Activated CD4-positive, alpha-beta T cell treated with anti-CD3 and anti-CD28 coated beads for 36 hours (primary cell): ENCODE results near the gene METTL9. TPM values are rescaled to one million over a fixed set of nuclear protein-coding genes. Genes with fewer than 3 reads are reported as not detected.
"Not testable (repeated sequence)": the region's sequence is repeated elsewhere in the genome, so short reads cannot be mapped to it uniquely, and the experiment has no call there.

ENCODE experiments used
- ATAC-seq: fragments of 200-7000 bp; cut with Tn5 transposase; one replicate; pipeline ENCODE4 v1.10.0; 2021; ENCODE audit warnings: mild to moderate bottlenecking, moderate library complexity
- CTCF ChIA-PET: fragments of 350-600 bp; sonication (Branson Sonifier 250); formaldehyde crosslinking; loops from one replicate; lab custom pipeline; 2021; ENCODE audit warnings: antibody characterized with exemption; lab: Charles Lee
- POLR2A ChIA-PET: fragments of 350-600 bp; sonication (Branson Sonifier 250); formaldehyde crosslinking; loops from one replicate; lab custom pipeline; 2021; ENCODE audit warnings: antibody characterized with exemption, inconsistent platforms; lab: Charles Lee
- DNase-seq: peaks from one replicate; pipeline ENCODE4 v3.0.0-alpha.2; 2020
- H3K27ac Mint-ChIP-seq: one replicate; pipeline ENCODE4 v1.8.0; 2021; ENCODE audit warnings: mixed read lengths
- H3K27me3 Mint-ChIP-seq: one replicate; pipeline ENCODE4 v1.8.0; 2021; ENCODE audit warnings: mixed read lengths
- H3K36me3 Mint-ChIP-seq: one replicate; pipeline ENCODE4 v1.8.0; 2021; ENCODE audit warnings: low read depth, mixed read lengths
- H3K4me1 Mint-ChIP-seq: one replicate; pipeline ENCODE4 v1.8.0; 2021; ENCODE audit warnings: mixed read lengths
- H3K4me3 Mint-ChIP-seq: one replicate; pipeline ENCODE4 v1.8.0; 2021; ENCODE audit warnings: mild to moderate bottlenecking, moderate library complexity, mixed read lengths
- H3K9me3 Mint-ChIP-seq: one replicate; pipeline ENCODE4 v1.8.0; 2021; ENCODE audit warnings: low read depth, mixed read lengths
- intact Hi-C, 2 experiments: fragments of 100-400 bp; cut with DNase I in 1 of 2; cut with micrococcal nuclease in 1 of 2; formaldehyde crosslinking; loops; one replicate each; pipeline versions ENCODE4 v1.14.2 to v1.15.1; 2022 to 2024; cut with DNase I, micrococcal nuclease
- total RNA-seq, 2 experiments: library from RNA; stranded (reverse); gene quantifications; one replicate each; pipeline ENCODE4 v1.2.3, GENCODE V29; 2021

The METTL9 gene
- total RNA-seq, 2 experiments from 2014 or later, result 78.3 to 98.0 TPM

DNA sequence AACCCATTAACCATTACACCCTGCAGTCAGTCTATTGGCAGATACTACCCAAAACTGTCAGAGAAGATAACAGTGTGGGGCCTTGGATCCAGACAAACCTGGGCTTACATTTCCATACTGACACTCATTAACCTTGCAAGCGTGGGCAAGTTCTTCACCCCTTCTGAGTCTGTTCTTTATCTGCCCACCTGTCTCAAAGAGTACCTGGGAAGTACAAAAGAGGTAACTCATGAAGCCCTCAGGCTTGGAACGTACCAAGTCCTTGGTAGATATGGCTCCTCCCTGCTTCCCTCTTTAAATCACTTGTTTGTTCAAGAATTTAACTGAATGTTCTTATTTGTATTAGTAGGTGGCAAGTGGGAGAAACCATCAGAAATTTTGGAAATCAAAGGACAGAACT is 55.5 kb downstream of the METTL9 start:
- ChIA-PET CTCF (interaction anchor here (1.3 kb wide), 1 partner anchor 54 kb away, joined by 3 read pairs; no protein-coding TSS in a partner anchor), POLR2A (no interaction called here)
- DNase-seq (no peak), ATAC-seq (no peak)
- Mint-ChIP-seq H3K9me3 (no peaks in the 10 kb centered on the region), H3K27me3 (no peaks in the 10 kb centered on the region), H3K27ac (no peak overlapping the region), H3K4me3 (no peak overlapping the region), H3K36me3 (peaks cover 7% of the 10 kb centered on the region), H3K4me1 (peaks cover 34% of the 10 kb centered on the region)
- intact Hi-C loops, result loop anchor here in 1 of 2 experiments (5.0 kb wide), 1 partner anchor 532 kb away; no protein-coding TSS in a partner anchor

DNA sequence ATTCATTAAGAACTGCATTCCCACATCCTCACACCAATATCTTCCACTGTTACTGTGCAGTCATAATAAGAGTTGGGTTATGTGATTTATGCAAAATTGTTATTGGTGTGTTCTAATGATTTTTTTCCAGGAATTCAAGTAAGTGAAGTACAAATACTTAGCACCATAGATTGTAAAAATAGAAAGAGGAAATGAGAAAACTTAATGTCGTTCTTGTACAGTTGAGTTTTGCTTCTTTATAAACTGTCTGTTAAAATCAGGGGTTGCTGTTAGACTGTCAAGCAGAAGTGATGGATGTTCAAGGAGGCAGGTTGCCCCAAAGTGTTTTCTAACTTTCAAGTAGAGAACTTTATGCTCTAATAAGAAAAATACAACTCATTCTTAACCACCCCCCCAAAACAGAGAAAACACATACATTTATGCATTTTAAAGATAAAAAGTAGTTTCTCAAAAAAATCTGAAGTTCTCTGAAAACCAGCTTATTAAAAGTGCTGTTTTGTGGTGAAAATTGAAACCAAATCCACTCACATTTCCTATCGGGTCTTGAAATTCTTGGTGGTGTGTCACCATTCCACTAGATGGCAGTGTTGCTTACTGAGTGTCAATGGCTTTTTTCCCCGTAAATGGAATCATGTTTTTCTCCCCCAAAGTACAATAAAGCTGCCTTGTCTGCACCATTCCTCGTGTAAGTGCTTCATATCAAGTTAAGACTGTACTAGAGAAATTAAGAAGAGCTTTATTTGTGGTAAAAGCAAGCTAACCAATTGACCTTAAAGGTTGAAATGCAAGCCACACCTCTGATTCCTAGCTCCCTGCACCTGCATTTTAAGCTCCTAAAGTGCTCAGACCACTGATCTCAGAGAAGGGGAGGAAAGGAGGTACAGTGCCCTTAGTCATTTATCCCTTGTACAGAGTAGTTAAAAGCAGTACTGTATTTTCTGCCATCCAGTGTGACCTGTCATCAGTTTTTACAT is 57.7 kb downstream of the METTL9 start:
- Mint-ChIP-seq H3K27me3 (no peaks in the 10 kb centered on the region), H3K36me3 (peaks cover 7% of the 10 kb centered on the region), H3K9me3 (no peaks in the 10 kb centered on the region), H3K4me1 (peaks cover 41% of the 10 kb centered on the region), H3K4me3 (no peak overlapping the region), H3K27ac (no peak overlapping the region)
- intact Hi-C loops, result loop anchor here (1.0 to 5.0 kb wide), 2 partner anchors 51 to 530 kb away; no protein-coding TSS in a partner anchor
- DNase-seq, result peak; percentile 40
- POLR2A ChIA-PET, result interaction anchor here (0.6 kb wide), 1 partner anchor 28 kb away, joined by 3 read pairs; no protein-coding TSS in a partner anchor
- ATAC-seq, result no peak
- CTCF ChIA-PET, result interaction anchor here (0.5 to 2.4 kb wide), 38 partner anchors 9 to 1893 kb away, joined by 3 to 48 read pairs (median 5); partner anchors contain the start of gene METTL9

DNA sequence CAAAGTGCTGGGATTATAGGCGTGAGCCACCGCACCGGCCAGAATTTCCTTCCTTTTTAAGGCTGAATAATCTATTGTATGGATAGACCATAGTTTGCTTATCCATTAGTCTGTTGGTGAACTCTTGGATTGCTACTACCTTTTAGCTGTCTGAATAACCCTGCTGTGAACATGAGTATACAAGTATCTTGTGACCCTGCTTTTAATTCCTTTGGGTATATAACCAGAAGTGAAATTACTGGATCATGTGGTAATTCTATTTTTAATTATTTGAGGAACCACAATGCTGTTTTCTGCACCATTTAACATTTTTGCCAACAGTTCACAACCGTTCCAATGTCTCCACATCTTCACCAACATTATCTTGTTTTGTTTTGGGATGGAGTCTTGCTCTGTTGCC is 59.7 kb downstream of the METTL9 start:
- CTCF ChIA-PET, result interaction anchor here (1.2 to 2.4 kb wide), 2 partner anchors 12 to 25 kb away, joined by 3 to 48 read pairs; no protein-coding TSS in a partner anchor
- POLR2A ChIA-PET, result no interaction called here
- Mint-ChIP-seq H3K4me1 (peaks cover 41% of the 10 kb centered on the region), H3K27ac (no peak overlapping the region), H3K27me3 (no peaks in the 10 kb centered on the region), H3K4me3 (no peak overlapping the region), H3K9me3 (no peaks in the 10 kb centered on the region), H3K36me3 (peaks cover 7% of the 10 kb centered on the region)
- no peak for DNase-seq
- intact Hi-C loops, result loop anchor here in 1 of 2 experiments (5.0 kb wide), 1 partner anchor 528 kb away; no protein-coding TSS in a partner anchor
- no peak for ATAC-seq

DNA sequence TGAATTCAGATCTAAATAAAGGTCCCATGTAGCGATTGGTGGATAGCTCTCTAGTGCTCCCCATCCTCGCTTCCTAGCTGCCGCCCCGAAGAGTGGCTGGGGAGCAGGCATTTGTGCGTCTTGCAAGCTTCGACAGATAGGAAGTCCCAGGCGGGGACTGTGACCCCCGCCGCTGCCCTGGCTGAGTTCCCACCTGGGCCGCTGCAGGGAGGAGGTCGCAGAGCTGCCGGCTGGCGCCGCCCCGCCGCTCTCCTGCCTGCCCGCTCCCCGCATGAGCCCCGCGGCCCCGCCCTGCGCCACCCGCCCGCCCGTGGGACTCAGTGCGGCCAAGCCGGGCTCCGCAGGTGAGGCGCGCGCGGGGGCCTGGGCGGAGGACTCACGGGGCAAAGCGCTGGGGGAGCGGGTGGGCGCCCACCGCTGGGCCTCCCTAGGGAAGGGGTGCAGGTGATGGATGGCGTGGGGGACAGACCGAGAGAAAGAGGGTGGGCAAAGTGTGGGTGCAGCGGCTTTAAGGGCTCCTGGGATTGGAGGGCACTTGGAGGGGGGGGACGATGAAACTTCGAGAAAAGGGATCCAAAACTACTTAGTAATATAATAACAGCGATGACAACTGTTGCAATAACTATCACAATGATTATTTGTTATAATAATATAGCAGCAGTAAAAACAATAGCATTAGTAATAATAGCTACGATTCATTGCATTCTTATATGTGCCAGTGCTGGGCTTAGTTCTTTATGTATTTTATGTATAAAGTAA is 64.7 kb downstream of the METTL9 start, which contains the start of gene OTOA:
OTOA (plus strand) TSS at position 80 of the 759 bp plus-strand sequence. CDS start 14,547 bp downstream, outside the sequence.
- no peaks in the 10 kb centered on the region for H3K36me3 Mint-ChIP-seq
- peak; percentile 71 for ATAC-seq
- DNase-seq, result peak; percentile 54
- no peaks in the 10 kb centered on the region for H3K27me3 Mint-ChIP-seq
- H3K27ac Mint-ChIP-seq, result no peak within 1 kb of the TSS
- POLR2A ChIA-PET, result no interaction called here
- intact Hi-C loops, result no loop called here
- peak within 1 kb of the TSS; percentile 51 for H3K4me3 Mint-ChIP-seq
- H3K9me3 Mint-ChIP-seq, result no peaks in the 10 kb centered on the region
- CTCF ChIA-PET, result interaction anchor here (0.7 to 1.1 kb wide), 3 partner anchors 13 to 1589 kb away, joined by 3 to 5 read pairs (median 3); no protein-coding TSS in a partner anchor
- peaks cover 18% of the 10 kb centered on the region for H3K4me1 Mint-ChIP-seq

DNA sequence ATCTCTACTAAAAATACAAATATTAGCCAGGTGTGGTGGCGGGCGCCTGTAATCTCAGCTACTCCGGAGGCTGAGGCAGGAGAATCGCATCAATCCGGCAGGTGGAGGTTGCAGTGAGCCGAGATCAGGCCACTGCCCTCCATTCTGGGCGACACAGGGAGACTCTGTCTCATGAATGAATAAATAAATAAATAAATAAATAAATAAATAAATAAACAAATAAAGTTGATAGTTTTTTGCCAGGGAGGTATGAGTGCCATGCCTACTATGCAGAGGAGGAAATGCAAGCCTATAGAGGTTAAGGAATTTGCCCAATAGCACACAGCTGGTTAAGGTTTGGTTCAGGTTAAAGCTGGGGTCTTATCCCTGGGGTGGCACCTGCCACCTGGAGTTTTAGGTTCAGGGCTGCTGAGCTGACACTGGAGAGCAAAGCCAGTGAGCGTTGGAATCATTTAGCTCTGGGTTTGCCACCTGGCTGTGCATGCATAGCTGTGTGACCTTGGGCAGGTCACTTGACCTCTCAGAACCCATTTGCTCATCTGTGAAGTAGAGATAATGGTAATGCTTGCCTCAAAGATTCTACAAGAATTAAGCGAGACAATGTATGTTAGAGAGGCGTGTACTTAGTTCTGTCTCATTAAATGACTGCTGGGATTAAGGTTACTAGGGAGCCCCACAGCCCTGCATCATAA is 65.6 kb downstream of the METTL9 start:
- no peak overlapping the region for H3K4me3 Mint-ChIP-seq
- H3K27me3 Mint-ChIP-seq, result no peaks in the 10 kb centered on the region
- CTCF ChIA-PET, result interaction anchor here (0.6 to 1.8 kb wide), 3 partner anchors 8 to 413 kb away, joined by 3 to 9 read pairs (median 3); no protein-coding TSS in a partner anchor
- H3K9me3 Mint-ChIP-seq, result no peaks in the 10 kb centered on the region
- H3K4me1 Mint-ChIP-seq, result peaks cover 18% of the 10 kb centered on the region
- H3K36me3 Mint-ChIP-seq, result no peaks in the 10 kb centered on the region
- ATAC-seq (no peak), DNase-seq (no peak)
- no peak overlapping the region for H3K27ac Mint-ChIP-seq
- intact Hi-C loops, result no loop called here
- POLR2A ChIA-PET, result no interaction called here

DNA sequence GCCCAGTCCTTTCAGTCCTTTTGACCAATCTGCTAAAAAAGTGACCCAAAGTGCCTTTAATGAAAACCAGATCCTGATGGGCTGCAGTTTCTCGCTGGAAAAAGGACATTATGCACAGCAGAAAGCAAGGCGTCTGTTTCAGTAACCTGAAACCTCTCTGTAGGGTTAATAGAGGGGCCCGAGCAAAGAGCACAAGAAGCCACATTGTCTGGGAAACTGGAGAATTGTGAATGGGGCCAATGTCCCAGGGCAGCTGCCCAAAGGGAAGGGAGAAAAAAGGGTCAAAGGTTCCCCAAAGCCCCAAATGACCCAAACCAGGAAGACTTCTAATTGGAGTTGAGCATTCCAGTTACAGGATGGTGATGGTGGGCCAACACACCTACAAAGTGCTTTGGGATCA is 67.4 kb downstream of the METTL9 start:
- H3K27ac Mint-ChIP-seq, result no peak overlapping the region
- CTCF ChIA-PET, result interaction anchor here (0.6 to 2.1 kb wide), 3 partner anchors 10 to 43 kb away, joined by 3 to 9 read pairs (median 8); no protein-coding TSS in a partner anchor
- H3K4me3 Mint-ChIP-seq, result no peak overlapping the region
- ATAC-seq (no peak), DNase-seq (no peak)
- no peaks in the 10 kb centered on the region for H3K9me3 Mint-ChIP-seq
- H3K27me3 Mint-ChIP-seq, result peaks cover 3% of the 10 kb centered on the region
- H3K4me1 Mint-ChIP-seq, result peaks cover 7% of the 10 kb centered on the region
- no peaks in the 10 kb centered on the region for H3K36me3 Mint-ChIP-seq
- POLR2A ChIA-PET, result no interaction called here
- intact Hi-C loops, result no loop called here

DNA sequence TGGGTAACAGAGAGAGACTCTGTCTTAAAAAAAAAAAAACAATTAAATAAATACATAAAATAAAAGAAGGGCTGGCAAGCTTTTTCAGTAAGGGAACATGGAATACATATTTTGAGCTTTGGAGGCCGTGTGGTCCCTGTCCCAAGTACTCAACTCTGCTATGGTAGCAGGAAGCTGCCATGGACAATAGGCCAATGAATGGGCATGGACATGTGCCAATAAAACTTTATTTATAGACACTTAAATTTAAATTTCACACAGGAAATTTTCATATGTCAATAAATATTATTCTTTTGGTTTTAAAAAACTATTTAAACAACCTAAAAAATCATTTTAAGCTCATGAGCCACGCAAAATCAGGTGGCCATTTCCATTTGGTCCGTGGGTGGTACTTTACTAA is 68.2 kb downstream of the METTL9 start:
- ChIA-PET CTCF (interaction anchor here (1.4 to 2.1 kb wide), 2 partner anchors 10 to 15 kb away, joined by 8 read pairs; no protein-coding TSS in a partner anchor), POLR2A (no interaction called here)
- Mint-ChIP-seq H3K27ac (no peak overlapping the region), H3K9me3 (no peaks in the 10 kb centered on the region), H3K27me3 (peaks cover 3% of the 10 kb centered on the region), H3K4me1 (peaks cover 4% of the 10 kb centered on the region), H3K4me3 (no peak overlapping the region), H3K36me3 (no peaks in the 10 kb centered on the region)
- intact Hi-C loops, result no loop called here
- ATAC-seq, result no peak
- DNase-seq, result no peak

DNA sequence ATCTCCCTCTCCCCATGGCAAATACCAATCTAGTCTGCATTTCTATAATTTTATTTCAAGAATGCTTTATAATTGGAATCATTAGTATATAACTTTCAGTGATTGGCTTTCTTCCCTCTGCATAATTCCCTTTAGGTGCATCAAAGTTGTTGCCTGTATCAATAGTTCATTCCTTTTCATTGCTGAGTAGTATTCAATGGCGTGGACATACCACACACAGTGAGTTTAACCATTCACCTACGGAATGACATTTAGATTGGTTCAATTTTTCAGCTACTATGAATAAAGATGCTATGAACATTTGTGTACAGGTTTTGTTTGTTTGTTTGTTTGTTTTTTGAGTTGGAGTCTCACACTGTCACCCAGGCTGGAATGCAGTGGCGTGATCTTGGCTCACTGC is 74.1 kb downstream of the METTL9 start:
- ChIA-PET CTCF (no interaction called here), POLR2A (no interaction called here)
- H3K27ac Mint-ChIP-seq, result no peak overlapping the region

DNA sequence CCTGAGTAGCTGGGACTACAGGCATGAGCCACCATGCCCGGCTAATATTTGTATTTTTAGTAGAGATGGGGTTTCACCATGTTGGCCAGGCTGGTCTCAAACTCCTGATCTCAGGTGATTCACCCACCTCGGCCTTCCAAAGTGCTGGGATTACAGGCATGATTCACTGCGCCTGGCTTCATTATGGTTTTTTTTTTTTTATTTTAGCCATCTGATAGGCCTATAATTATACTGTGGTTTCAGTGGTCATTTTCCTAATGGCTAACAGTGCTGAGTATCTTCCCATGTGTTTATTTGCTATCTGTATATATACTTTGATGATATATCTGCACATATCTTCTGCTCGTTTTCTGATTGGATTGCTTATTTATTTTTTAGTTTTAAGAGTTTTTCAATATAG is 75.1 kb downstream of the METTL9 start:
- H3K36me3 Mint-ChIP-seq, H3K4me3 Mint-ChIP-seq, ATAC-seq, DNase-seq, H3K27ac Mint-ChIP-seq, H3K4me1 Mint-ChIP-seq, H3K27me3 Mint-ChIP-seq, intact Hi-C loops, POLR2A ChIA-PET, H3K9me3 Mint-ChIP-seq: not testable (repeated sequence)
- CTCF ChIA-PET, result interaction anchor here (0.7 to 1.4 kb wide), 2 partner anchors 18 to 403 kb away, joined by 3 to 5 read pairs; no protein-coding TSS in a partner anchor

More for the DNA sequence above, 74.1 kb downstream of the METTL9 start:
- Mint-ChIP-seq H3K4me1 (no peaks in the 10 kb centered on the region), H3K27me3 (peaks cover 3% of the 10 kb centered on the region), H3K4me3 (no peak overlapping the region), H3K9me3 (peaks cover 2% of the 10 kb centered on the region), H3K36me3 (no peaks in the 10 kb centered on the region)
- no peak for ATAC-seq
- DNase-seq, result no peak
- intact Hi-C loops, result no loop called here

DNA sequence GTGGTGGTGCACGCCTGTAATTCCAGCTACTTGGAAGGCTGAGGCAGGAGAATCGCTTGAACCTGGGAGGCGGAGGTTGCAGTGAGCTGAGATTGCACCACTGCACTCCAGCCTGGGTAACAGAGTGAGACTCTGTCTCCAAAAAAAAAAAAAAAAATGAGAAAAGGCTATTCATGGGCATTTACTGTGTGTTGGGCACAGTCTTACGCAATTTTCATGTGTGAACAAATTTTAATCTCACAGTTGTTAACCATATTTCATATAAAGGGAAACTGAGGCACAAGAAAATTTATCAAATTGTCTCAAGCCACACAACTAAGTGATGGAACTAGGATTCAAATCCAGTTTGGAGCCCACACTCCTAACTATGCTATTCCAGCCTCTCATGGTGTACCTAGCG is 81.3 kb downstream of the METTL9 start:
- H3K27me3 Mint-ChIP-seq, H3K36me3 Mint-ChIP-seq, H3K27ac Mint-ChIP-seq, POLR2A ChIA-PET, DNase-seq, intact Hi-C loops, H3K9me3 Mint-ChIP-seq, H3K4me3 Mint-ChIP-seq, CTCF ChIA-PET, H3K4me1 Mint-ChIP-seq, ATAC-seq: not testable (repeated sequence)
